ENCODE measurements around the gene FOXB1.

FOXB1 gene

DNA sequence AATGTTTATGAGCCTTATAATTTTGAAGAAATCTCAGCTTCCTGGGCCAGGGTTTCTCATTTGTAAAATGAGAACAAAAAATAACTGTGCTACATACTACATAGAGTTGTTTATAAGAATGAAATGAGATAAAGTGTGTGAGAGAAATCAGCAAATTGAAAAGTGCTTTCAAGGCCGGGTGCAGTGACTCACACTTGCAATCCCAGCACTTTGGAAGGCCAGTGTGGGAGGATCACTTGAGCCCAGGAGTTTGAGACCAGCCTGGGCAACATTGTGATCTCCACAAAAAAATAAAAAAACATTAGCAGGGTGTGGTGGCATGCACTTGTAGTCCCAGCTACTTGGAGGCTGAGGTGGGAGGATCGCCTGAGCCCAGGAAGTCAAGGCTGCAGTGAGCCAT, 22.4 kb downstream of the FOXB1 start:
- DNase-seq (ENCODE audit: low spot score): no peak
- Histone ChIP-seq H3K27ac (no peak overlapping the region), H3K4me3 (no peak overlapping the region)

DNA sequence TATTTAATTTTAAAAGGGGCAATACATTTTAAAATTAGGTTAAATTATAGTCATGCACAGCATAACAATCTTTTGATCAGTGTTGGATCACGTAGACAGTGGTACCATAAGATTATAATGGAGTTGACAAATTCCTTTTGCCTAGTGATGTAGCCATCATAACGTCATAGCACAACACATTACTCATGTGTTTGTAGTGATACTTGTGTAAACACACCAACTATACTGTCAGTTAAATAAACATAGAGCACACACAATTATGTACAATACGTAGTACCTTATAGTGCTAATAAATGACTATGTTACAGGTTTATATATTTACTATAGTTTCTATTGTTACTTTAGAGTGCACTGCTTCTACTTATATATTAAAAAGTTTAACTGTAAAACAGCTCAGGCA, 31.2 kb downstream of the FOXB1 start:
- TF ChIP-seq, protein P1, sequence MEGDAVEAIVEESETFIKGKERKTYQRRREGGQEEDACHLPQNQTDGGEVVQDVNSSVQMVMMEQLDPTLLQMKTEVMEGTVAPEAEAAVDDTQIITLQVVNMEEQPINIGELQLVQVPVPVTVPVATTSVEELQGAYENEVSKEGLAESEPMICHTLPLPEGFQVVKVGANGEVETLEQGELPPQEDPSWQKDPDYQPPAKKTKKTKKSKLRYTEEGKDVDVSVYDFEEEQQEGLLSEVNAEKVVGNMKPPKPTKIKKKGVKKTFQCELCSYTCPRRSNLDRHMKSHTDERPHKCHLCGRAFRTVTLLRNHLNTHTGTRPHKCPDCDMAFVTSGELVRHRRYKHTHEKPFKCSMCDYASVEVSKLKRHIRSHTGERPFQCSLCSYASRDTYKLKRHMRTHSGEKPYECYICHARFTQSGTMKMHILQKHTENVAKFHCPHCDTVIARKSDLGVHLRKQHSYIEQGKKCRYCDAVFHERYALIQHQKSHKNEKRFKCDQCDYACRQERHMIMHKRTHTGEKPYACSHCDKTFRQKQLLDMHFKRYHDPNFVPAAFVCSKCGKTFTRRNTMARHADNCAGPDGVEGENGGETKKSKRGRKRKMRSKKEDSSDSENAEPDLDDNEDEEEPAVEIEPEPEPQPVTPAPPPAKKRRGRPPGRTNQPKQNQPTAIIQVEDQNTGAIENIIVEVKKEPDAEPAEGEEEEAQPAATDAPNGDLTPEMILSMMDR (IDR thresholded peaks at IDR 0.05): no peak
- H3K4me3 ChIP-seq: no peak overlapping the region
- no peak for DNase-seq (ENCODE audit: low spot score)
- H3K27ac ChIP-seq: no peak overlapping the region

More for the DNA sequence above, 22.4 kb downstream of the FOXB1 start:
- TF ChIP-seq, protein P1 (IDR thresholded peaks at IDR 0.05): no peak

GRCh38 chr15:60039316-60039715, 35.2 kb downstream of the FOXB1 start:
- Histone ChIP-seq H3K27ac (no peak overlapping the region), H3K4me3 (no peak overlapping the region)
- no peak for DNase-seq (ENCODE audit: low spot score)
- TF ChIP-seq, protein P1 (IDR thresholded peaks at IDR 0.05): no peak

- Histone ChIP-seq H3K4me3 (no peak overlapping the region), H3K27ac (no peak overlapping the region)
- DNase-seq (ENCODE audit: low spot score): no peak
- TF ChIP-seq, protein P1 (IDR thresholded peaks at IDR 0.05): no peak
Measured at GRCh38 chr15:60043744-60044435, 39.8 kb downstream of the FOXB1 start.

DNA sequence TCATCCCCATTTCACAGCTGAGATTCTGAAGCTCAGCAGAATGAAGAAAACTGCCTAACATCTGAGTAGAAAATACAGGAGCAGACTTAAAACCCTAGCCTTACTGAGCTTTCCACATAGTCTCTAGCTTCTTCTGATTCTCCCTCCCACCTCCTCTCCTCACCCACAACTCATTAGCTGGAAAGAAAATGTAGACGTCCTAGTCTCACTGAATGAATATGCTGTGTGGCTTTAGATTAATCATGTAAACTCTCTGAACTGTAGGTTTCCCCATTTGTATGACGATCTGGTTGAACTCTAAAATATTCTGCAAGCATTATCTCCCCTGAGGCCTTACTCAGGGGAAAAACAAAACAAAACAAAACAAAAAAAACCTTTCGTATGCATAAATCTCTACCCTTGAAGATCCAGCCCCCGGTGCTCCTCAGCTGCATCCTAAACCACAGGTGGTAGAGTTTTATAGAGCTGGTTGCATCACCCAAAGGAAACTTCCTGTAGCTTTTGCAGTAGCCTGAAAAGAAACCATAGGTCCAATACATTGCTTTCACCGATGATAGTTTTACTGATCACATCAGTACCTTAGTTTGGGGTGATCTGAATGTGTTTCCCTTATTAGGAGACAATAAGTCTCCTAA, 40.6 kb downstream of the FOXB1 start:
- H3K27ac ChIP-seq: no peak overlapping the region
- TF ChIP-seq, protein P1 (IDR thresholded peaks at IDR 0.05): no peak
- H3K4me3 ChIP-seq: no peak overlapping the region
- DNase-seq (ENCODE audit: low spot score): no peak

- TF ChIP-seq, protein P1 (IDR thresholded peaks at IDR 0.05): no peak
- no peak overlapping the region for H3K4me3 ChIP-seq
- H3K27ac ChIP-seq: no peak overlapping the region
- no peak for DNase-seq (ENCODE audit: low spot score)
Measured at GRCh38 chr15:60047701-60048100, 43.6 kb downstream of the FOXB1 start.

- no peak overlapping the region for H3K27ac ChIP-seq
- TF ChIP-seq, protein P1 (IDR thresholded peaks at IDR 0.05): no peak
Measured at GRCh38 chr15:60049948-60050347, 45.8 kb downstream of the FOXB1 start.

More at GRCh38 chr15:60049948-60050347, 45.8 kb downstream of the FOXB1 start:
- DNase-seq (ENCODE audit: low spot score): no peak
- no peak overlapping the region for H3K4me3 ChIP-seq

Data from coronary artery (tissue), 2 donors.